C1 segment of cervical spinal cord (tissue), 14 donors: Measurements from ENCODE around the gene NAALADL2.
"Not testable (repeated sequence)": the region's sequence is repeated elsewhere in the genome, so short reads cannot be mapped to it uniquely, and the experiment has no call there.

Experiments used
- DNase-seq, 14 donors: peaks; one replicate each; lab custom pipeline; 2025; lab: John Stamatoyannopoulos, UW

The NAALADL2 gene

GRCh38 chr3:175260145-175260794 is 401.1 kb downstream of the NAALADL2 start:
- no peak for DNase-seq

DNA sequence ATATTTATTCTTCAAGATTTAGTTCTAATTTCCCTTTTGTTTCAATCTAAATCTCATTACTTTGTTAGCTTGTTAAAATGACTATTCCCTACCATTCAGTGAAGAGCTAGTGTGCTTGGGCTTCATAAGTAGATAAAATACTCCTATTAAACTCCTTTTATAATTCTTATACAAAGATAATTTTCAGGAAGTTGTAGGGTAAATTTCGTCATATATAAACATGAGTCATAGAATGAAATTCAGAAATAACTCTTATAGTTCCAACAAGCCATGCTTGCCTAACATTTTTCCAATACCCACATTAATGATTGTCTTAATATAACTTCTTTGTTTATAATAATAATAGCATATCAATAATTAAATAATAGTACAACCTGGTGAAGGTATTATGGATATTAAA is 407.3 kb downstream of the NAALADL2 start:
- DNase-seq = no peak

GRCh38 chr3:175267121-175267531 is 408.0 kb downstream of the NAALADL2 start:
- DNase-seq = no peak

GRCh38 chr3:175267561-175267960 is 408.4 kb downstream of the NAALADL2 start:
- no peak for DNase-seq

DNA sequence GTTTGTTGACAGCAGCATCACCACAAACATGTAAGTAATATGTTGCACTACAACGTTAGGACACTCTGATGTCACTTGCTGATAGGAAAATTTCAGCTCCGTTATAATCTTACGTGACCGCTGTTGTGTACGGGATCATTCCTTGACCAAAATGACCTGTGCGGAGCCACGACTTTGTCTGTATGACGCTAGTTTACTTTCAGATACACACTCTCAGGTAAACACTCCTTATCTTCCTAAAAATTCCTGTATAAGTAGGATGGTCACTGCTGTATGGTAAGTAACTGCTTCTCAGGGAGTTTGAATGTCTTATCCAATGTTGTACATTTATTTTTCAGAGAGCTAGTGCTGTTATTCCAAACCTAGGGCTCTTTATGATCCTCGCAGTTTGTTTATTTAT is 410.3 kb downstream of the NAALADL2 start:
- DNase-seq = no peak

- no peak for DNase-seq
These were observed 411.2 kb downstream of the NAALADL2 start for GRCh38 chr3:175270198-175270837.

DNA sequence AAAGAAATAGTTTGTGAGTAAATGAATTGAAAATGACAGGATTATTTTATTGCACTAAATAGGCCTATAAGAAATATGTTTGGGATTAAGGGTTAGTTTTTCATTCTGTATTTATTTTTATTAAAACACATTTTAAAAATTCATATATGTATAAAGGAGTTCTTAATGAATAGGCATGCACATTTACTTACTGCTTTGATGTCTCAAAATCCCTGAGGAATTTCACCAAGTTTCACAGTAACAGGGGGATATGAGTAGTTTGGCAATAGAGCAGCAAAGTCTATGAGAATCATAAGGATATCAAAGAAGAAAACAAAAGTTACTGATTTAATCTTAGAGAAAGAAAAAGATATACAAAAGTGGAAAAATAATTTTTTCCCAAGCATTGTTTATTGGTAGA is 411.7 kb downstream of the NAALADL2 start:
- DNase-seq = no peak

GRCh38 chr3:175271465-175271864 is 412.3 kb downstream of the NAALADL2 start:
- DNase-seq = not testable (repeated sequence)

DNA sequence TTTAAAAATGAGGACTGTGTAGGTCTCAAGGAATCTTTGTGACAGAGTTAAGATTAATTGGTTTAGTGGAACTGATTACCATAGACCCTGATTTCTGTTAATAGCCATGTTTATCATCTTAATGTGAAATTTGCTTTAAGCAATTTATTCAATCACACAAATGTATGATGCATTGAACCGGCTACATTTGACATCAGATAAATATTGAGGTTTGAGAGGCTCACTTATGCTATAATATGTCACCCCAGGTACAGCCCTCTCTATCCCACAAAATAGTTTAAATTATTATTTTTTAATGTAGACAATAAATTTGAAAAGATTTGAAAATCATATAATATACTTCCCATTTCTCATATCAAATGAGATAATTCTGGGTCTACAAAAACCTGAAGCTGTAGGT is 413.3 kb downstream of the NAALADL2 start:
- DNase-seq = no peak

- DNase-seq = no peak
These were observed 414.4 kb downstream of the NAALADL2 start for GRCh38 chr3:175273573-175273972.

DNA sequence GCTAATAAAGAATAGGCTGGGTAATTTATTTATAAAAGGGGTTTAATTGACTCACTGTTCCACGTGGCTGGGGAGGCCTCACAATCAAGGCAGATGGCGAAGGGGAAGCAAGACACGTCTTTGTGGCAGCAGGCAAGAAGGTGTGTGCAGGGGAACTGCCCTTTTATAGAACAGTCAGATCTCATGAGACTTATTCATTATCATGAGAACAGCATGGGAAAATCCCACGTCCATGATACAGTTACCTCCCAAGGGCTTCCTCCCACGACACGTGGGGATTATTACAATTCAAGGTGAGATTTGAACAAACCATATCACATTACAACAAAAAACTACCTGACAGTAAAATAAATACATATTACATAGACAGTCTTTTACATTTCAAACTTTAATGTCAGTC is 414.9 kb downstream of the NAALADL2 start:
- no peak for DNase-seq

DNA sequence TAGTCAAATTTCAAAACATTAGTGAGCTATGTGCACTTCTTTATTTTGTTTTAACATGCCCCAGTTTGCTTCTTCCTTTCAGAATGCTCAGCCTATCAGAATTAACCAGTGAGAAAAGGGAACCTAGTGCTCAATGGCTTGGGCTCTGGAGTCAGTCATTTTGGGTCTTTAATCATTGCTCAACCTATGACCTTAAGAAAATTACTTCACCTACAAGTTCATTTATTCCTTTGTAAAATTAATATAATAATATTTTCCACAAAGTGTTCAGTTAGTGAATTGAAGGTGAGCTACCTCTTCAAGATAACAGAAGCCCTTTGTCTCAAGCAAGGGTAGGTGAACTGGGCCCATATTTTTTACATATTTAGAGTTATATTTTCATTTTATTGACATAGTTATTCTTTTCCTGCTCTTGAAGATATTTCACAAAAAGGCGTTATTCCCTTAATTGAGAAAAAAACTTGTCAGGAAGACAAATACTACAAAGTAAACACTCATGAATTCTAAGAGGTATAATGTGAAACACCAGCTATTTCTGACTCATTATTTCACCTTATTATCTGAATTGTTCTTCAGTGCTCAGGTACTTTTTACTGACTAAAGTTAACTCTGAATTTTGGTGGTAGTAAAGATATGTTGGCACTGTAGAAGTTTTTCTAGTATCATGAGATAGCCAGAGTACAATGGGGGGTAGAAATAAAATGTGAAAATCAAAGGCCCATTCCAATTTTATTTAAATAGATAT is 415.5 kb downstream of the NAALADL2 start:
- no peak for DNase-seq

DNA sequence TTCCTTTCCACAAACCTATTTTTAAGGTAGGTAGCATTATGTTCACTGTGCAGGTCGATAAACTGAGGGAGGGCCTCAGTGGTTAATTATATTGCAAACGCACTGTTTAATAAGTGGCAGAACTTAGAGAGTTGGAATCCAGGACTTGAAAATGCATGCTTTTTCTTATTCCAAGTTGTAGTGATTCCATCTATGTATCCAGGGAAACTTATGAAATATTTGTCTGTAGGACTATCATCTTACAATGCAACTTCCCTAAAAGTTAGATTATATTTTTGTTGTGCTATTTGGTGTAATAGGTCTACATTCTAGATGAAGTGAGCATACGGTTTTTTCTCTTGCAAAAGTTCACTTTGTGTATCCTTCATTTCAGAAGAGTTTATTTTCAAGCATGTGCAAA is 419.5 kb downstream of the NAALADL2 start:
- no peak for DNase-seq

DNA sequence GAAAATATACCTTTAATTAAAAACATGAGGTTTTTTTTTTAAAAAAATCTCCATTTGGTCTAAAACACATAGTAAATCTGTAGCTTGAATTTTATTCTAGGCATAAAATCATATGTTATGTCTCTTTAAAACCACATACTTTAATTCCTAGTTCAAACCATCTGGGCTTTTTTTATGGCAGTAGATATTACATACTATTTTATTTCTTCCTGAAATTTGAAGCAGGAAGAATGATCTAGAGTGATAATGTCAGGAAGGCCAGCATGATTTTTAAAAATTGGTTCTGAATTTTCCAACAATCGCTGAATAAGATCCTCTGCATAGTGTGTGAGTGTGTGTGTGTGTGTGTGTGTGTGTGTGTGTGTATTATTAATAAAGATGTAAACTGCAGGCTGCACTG is 420.3 kb downstream of the NAALADL2 start:
- no peak for DNase-seq

DNA sequence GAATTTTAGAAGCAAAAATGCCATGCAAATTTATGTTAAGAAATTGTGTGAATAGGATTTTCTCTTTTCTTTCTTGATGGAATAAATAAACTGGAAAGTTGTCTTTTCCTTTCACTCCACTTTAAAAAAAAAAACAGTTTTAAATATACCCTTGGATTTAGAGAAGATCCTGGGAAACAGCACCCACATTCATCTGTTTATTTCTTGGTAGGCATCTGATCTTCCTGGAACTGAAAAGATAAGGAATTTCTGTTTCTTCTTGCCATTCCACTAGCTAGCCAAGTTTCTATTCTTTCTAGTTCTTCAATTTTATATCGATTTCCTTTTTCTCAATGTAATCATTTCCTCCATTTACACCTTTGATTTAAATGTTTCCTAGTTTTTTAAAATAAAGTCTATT is 420.8 kb downstream of the NAALADL2 start:
- DNase-seq = no peak

DNA sequence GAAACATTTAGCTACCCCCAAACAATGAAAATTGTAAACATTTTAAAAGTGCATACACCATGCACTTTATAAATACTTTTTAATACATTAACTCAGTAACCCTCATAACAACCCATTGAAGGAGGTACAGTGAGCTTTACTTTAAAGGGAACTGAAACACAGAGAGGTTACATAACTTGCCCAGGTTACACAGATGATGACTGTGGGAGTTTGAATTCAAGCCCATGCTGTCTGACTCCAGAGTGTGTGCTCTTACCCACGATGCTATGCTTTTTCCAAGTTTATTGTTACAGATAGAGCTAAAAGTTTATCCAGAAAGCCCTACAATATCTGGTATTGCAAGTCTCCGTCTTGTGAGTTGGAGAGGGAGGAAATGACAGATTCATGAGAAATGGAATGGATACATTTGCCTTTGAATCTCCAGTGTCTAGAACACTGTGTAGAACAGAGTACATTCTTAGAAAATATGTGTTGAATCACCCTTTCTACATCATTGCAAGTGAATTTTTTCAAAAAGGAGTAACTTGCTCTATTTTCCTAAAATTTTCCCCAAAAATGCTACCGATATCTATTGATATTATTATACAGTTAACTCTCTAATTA is 428.3 kb downstream of the NAALADL2 start:
- no peak for DNase-seq

DNA sequence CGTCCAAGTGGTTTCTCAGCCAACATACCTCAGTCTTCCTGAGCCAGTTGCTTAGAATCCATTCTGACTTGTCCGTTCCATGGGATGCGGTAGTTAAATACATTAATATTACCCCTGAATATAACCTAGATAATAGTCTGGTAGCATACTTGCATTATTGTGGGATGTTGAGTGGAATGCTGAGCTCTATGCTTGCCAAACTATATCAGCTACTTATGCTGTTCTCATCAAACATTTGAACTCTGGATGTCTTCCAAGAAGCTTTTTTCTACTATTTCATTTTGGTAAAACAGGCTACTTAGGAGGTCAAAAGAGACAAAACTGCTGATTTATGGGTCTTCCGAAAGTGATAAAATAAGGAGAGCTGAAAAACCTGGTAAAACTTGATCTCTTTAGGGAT is 429.5 kb downstream of the NAALADL2 start:
- no peak for DNase-seq

DNA sequence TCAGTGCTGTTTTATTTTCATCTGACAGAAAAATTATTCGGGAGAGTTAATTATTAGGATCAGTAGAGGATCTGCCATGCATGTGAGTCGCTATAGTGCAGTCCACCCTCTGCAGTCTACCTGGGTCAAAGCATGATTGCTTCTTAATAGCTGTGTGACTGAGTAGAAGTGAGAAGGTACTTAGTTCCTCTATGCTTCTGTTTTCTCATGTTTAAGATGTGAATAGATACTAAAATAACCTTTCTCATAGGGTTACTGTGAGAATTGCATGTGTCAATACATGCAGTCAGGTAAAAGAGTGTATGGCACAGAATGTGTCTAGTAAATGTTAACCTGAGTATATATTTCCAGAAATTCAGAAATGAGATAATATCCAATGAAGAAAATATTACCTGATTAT is 435.7 kb downstream of the NAALADL2 start:
- no peak for DNase-seq

GRCh38 chr3:175295248-175296130 is 436.4 kb downstream of the NAALADL2 start:
- no peak for DNase-seq

DNA sequence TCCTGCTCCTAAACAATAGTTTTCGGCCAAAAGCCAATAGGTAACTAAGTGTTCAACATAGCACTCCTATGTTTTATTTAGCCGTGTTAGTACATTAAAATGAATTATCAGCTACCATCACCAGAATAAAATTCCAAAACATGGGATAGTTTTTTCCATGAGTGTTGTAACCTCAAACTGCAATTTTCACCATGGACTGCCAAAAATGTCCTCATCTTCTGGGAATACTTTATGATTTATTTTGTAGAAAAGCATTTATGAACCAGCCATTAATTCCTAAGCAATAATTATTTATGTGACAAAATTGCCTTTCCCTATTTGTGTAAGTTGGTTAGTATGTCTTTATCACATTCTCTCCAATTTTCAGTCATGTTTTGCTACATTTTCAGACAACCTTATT is 438.1 kb downstream of the NAALADL2 start:
- DNase-seq = no peak

- no peak for DNase-seq
These were observed 442.6 kb downstream of the NAALADL2 start for GRCh38 chr3:175301741-175302140.

GRCh38 chr3:175304404-175304803 is 445.3 kb downstream of the NAALADL2 start:
- DNase-seq = no peak
